NB4 (cell line): Measurements from ENCODE around the gene IPPK.

Experiments used
- DNase-seq: peaks from one replicate; pipeline ENCODE4 v3.0.0; 2010; ENCODE audit warnings: low read depth
- H3K4me3 ChIP-seq: one replicate; pipeline ENCODE4 v1.5.1; 2011; ENCODE audit warnings: mild to moderate bottlenecking, low read depth, low read length, moderate library complexity
- CTCF ChIP-seq: IDR thresholded peaks from one replicate; pipeline ENCODE4 v1.5.1; 2012; ENCODE audit warnings: low read depth, low read length
- MAX ChIP-seq: IDR thresholded peaks from 2 replicates; pipeline ENCODE4 v1.6.1; 2011; ENCODE audit warnings: low read depth, low read length
- MYC ChIP-seq: IDR thresholded peaks from 2 replicates; pipeline ENCODE4 v1.6.1; 2011; ENCODE audit warnings: low read depth, low read length
- POLR2A ChIP-seq: IDR thresholded peaks from 2 replicates; pipeline ENCODE4 v1.6.1; 2011; ENCODE audit warnings: mild to moderate bottlenecking; ENCODE audit not compliant: insufficient read length; ENCODE audit errors: extremely low read depth

The IPPK gene

GRCh38 chr9:92706218-92706940 is 36.4 kb upstream of the IPPK start:
- peak; percentile 72 for TF ChIP-seq CTCF
- no peak for TF ChIP-seq MYC
- peak; percentile 76 for TF ChIP-seq MAX
- TF ChIP-seq POLR2A, result no peak
- peak; percentile 58 for DNase-seq
- H3K4me3 ChIP-seq, result no peak overlapping the region

GRCh38 chr9:92704528-92704927 is 34.6 kb upstream of the IPPK start:
- no peak for DNase-seq
- TF ChIP-seq MYC (no peak), POLR2A (no peak), MAX (no peak), CTCF (no peak)
- no peak overlapping the region for H3K4me3 ChIP-seq

GRCh38 chr9:92696619-92697018 is 26.7 kb upstream of the IPPK start:
- DNase-seq, result no peak
- TF ChIP-seq MYC (no peak), MAX (no peak), CTCF (no peak), POLR2A (no peak)
- H3K4me3 ChIP-seq, result no peak overlapping the region

- TF ChIP-seq CTCF (peak; percentile 36), MYC (no peak), POLR2A (no peak), MAX (no peak)
- DNase-seq, result peak; percentile 22
- no peak overlapping the region for H3K4me3 ChIP-seq
Measured at GRCh38 chr9:92686954-92687353, 17.0 kb upstream of the IPPK start.

GRCh38 chr9:92685022-92685421 is 15.1 kb upstream of the IPPK start:
- H3K4me3 ChIP-seq, result no peak overlapping the region
- DNase-seq, result no peak
- TF ChIP-seq MAX (no peak), POLR2A (no peak), MYC (no peak), CTCF (no peak)
